T-helper 9 cell (primary cell): ENCODE results near the gene NOL9.

Experiments
- DNase-seq: peaks from one replicate; pipeline ENCODE4 v3.0.0-alpha.2; 2020

The NOL9 gene

GRCh38 chr1:6588893-6589520, 34.7 kb upstream of the NOL9 start:
- DNase-seq = no peak

- DNase-seq = no peak
Measured at GRCh38 chr1:6588128-6588892, 34.0 kb upstream of the NOL9 start.

- no peak for DNase-seq
Measured at GRCh38 chr1:6587261-6588005, 33.1 kb upstream of the NOL9 start.

- no peak for DNase-seq
Measured at GRCh38 chr1:6586404-6586816, 32.1 kb upstream of the NOL9 start.

GRCh38 chr1:6585841-6586240, 31.5 kb upstream of the NOL9 start:
- DNase-seq = no peak

GRCh38 chr1:6585081-6585722, 30.9 kb upstream of the NOL9 start:
- no peak for DNase-seq

GRCh38 chr1:6584126-6585080, 30.1 kb upstream of the NOL9 start:
- DNase-seq = no peak

GRCh38 chr1:6582370-6582769, 28.1 kb upstream of the NOL9 start:
- no peak for DNase-seq

- no peak for DNase-seq
Measured at GRCh38 chr1:6581561-6582305, 27.4 kb upstream of the NOL9 start.

GRCh38 chr1:6580593-6581409, 26.5 kb upstream of the NOL9 start:
- no peak for DNase-seq

GRCh38 chr1:6580119-6580592, 25.8 kb upstream of the NOL9 start:
- no peak for DNase-seq

GRCh38 chr1:6579374-6580118, 25.2 kb upstream of the NOL9 start, which contains the start of gene ZBTB48:
TSS of gene ZBTB48 (plus strand) at chr1:6579994. CDS start at chr1:6580610, 616 bp downstream.
- peak; percentile 96 for DNase-seq

- DNase-seq = no peak
Measured at GRCh38 chr1:6578624-6579373, 24.5 kb upstream of the NOL9 start.

GRCh38 chr1:6577831-6578525, 23.7 kb upstream of the NOL9 start:
- DNase-seq = no peak

GRCh38 chr1:6574818-6575217, 20.5 kb upstream of the NOL9 start:
- no peak for DNase-seq

GRCh38 chr1:6574025-6574620, 19.8 kb upstream of the NOL9 start:
- no peak for DNase-seq

GRCh38 chr1:6572653-6573383, 18.5 kb upstream of the NOL9 start:
- DNase-seq = no peak
